Calu3 (cell line): Measurements from ENCODE around the gene ITGAV. TPM values are rescaled to one million over a fixed set of nuclear protein-coding genes. Genes with fewer than 3 reads are reported as not detected.

ENCODE experiments used
- BruUV-seq: library from RNA; stranded (reverse); fragments of 400-500 nt; replicated peaks from 2 replicates; lab custom pipeline; 2021; lab: Mats Ljungman, UMichigan
- CTCF ChIA-PET: fragments of 300-600 bp; sonication (Branson Sonifier 250); formaldehyde crosslinking; loops from one replicate; lab custom pipeline; 2022; ENCODE audit warnings: antibody characterized with exemption; lab: Charles Lee
- DNase-seq: peaks from one replicate; pipeline ENCODE4 v3.0.0; 2022
- H3K27ac Mint-ChIP-seq: one replicate; pipeline ENCODE4 v1.8.0; 2022; ENCODE audit warnings: mixed read lengths; ENCODE audit not compliant: unreplicated experiment
- H3K27me3 Mint-ChIP-seq: one replicate; pipeline ENCODE4 v1.8.0; 2022; ENCODE audit warnings: mixed read lengths; ENCODE audit not compliant: unreplicated experiment
- H3K36me3 Mint-ChIP-seq: one replicate; pipeline ENCODE4 v1.8.0; 2022; ENCODE audit warnings: mild to moderate bottlenecking, moderate library complexity, mixed read lengths; ENCODE audit not compliant: insufficient read depth, unreplicated experiment
- H3K4me1 Mint-ChIP-seq: one replicate; pipeline ENCODE4 v1.8.0; 2022; ENCODE audit warnings: mild to moderate bottlenecking, low read depth, mixed read lengths; ENCODE audit not compliant: unreplicated experiment
- H3K4me3 Mint-ChIP-seq: one replicate; pipeline ENCODE4 v1.8.0; 2022; ENCODE audit warnings: mild to moderate bottlenecking, low read depth, moderate library complexity, mixed read lengths; ENCODE audit not compliant: unreplicated experiment
- H3K9me3 Mint-ChIP-seq: one replicate; pipeline ENCODE4 v1.8.0; 2022; ENCODE audit warnings: low read depth, mixed read lengths; ENCODE audit not compliant: unreplicated experiment
- CTCF ChIP-seq: fragments of 200-600 bp; IDR thresholded peaks from one replicate; pipeline ENCODE4 v1.8.0; 2022; ENCODE audit warnings: antibody characterized with exemption; ENCODE audit not compliant: unreplicated experiment
- intact Hi-C: fragments of 100-400 bp; cut with micrococcal nuclease; formaldehyde crosslinking; loops from one replicate; pipeline ENCODE4 v1.10.0; 2022; ENCODE audit not compliant: unreplicated experiment
- total RNA-seq: library from RNA; stranded (reverse); gene quantifications from 2 replicates; pipeline ENCODE4 v1.2.3, GENCODE V29; 2022

The ITGAV gene
- total RNA-seq, 1 experiment from 2014 or later, result 146 TPM

GRCh38 chr2:186728631-186729030, 138.8 kb downstream of the ITGAV start:
- intact Hi-C loops, result no loop called here

More at GRCh38 chr2:186728631-186729030, 138.8 kb downstream of the ITGAV start:
- no peaks in the 10 kb centered on the region for H3K4me1 Mint-ChIP-seq
- H3K27me3 Mint-ChIP-seq, result no peaks in the 10 kb centered on the region
- H3K36me3 Mint-ChIP-seq, result no peaks in the 10 kb centered on the region
- no peak for DNase-seq
- no peaks in the 10 kb centered on the region for H3K9me3 Mint-ChIP-seq
- H3K27ac Mint-ChIP-seq, result no peak overlapping the region
- no peak for TF ChIP-seq CTCF
- BruUV-seq, result no TSS peak
- CTCF ChIA-PET, result no interaction called here
- no peak overlapping the region for H3K4me3 Mint-ChIP-seq

Other genes starting within 250 kb of the ITGAV start
- 81.8 and 86.5 TPM in 2 replicates for gene ZC3H15, start 103.8 kb upstream of the ITGAV start, total RNA-seq
- gene FAM171B, start 104.0 kb downstream of the ITGAV start, total RNA-seq, result 14.7 and 15.1 TPM in 2 replicates